Middle frontal gyrus (tissue), 1 donor: ENCODE results near the gene BRME1.

Experiments used
- DNase-seq: peaks from one replicate; pipeline ENCODE4 v3.0.0-alpha.2; 2015; ENCODE audit warnings: low spot score; ENCODE audit errors: extremely low spot score

The BRME1 gene

GRCh38 chr19:13846557-13847406 is 59.1 kb downstream of the BRME1 start:
- DNase-seq = no peak

GRCh38 chr19:13844130-13844631 is 61.7 kb downstream of the BRME1 start:
- no peak for DNase-seq

DNA sequence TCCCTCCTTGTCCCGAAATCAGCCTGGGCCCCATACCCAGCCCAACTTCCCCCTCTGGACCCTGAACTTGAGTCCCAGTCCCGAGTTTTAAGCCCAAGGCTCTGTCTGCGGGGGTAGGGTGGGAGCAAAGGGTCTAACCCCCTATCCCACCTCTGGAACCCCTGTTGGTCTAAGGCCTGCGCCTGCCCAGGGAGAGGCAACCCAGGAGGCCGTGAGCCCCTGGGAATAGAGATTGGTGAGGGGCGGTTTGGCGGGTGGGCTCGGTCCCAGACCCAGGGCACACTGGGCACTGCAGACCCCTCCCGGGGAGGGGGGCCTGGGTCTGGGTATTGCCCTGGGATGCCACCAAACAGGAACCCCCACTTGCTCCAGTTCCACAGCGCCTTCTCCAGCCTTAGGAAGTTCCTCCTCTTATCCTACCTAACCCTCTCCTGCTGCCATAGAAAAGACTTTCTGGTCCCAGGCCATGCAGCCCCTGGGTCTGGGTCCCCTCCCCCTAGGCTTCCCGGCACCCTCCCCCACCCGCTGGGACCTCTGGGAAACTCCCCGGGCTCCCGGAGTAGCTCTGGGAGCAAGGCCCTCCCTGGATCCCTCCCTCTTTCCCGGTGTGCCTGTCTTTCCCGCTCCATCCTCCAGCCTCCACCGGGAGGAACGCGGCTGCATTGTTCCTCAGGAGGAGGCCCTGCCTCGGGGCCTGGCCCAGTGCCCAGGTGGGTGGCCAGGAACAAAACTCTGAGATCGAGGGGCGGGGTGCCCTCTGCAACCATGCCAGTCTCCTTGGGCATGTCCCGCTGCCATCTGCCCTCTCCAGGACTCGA is 62.6 kb downstream of the BRME1 start:
- DNase-seq = no peak

GRCh38 chr19:13842291-13843103 is 63.4 kb downstream of the BRME1 start:
- DNase-seq = no peak

DNA sequence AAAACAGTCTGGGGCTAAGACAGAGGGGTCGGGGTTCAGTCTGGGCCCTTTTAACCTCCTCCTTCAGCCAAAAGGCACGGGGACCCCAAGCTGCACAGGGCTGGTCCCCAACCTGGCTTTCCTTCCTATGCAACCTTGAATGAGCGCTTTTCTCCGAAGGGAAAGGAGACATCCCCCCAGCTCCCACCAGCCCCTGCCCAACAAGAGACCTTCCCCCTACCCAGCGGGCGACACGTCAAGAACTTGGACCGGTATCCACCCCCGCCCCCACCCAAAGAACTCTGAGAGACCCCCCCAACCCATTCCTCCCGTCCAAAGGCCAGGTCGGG is 64.0 kb downstream of the BRME1 start:
- no peak for DNase-seq

DNA sequence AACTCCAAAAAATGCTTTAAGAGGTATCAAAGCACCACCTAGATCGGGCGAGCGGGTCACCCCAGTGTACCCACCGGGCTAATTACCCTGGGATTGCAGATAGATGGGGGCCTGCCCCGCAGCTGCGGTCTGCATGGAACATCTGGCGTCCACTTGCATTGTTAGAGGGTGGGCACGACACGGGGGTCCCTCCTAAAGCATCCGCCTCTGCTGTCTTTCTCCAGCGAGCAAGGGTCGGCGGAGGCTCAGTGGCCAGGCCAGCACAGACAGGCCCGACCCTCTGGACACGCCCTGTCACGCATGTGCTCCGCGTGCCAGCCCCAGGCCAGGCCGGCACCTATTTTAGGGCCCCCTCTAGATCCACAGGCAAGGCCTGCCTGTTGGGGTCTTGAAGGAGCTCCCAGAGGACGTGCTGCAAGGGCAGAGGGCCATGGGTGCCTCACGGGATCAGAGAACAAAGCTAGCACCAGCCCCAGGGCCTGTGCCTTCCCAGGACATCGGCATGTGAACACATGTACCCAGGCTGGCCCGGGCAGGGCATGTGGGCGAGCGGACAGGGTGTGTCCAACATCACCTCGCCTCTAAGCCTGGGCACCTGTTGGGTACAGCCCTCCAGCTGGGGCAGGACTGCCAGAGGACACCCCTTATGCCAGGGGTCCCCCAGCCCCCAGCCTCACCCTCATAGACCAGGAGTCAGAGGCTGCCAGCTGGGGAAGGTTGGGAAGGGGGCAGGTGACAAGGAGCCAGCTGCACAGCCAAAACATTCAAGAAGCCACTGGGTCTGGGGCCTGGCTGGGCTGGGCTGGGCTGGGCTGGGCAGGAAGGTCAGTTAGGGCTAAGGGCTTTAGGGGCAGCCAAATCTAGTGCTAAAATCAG is 64.6 kb downstream of the BRME1 start:
- no peak for DNase-seq

- no peak for DNase-seq
Observed at GRCh38 chr19:13840305-13841085, 65.4 kb downstream of the BRME1 start.

DNA sequence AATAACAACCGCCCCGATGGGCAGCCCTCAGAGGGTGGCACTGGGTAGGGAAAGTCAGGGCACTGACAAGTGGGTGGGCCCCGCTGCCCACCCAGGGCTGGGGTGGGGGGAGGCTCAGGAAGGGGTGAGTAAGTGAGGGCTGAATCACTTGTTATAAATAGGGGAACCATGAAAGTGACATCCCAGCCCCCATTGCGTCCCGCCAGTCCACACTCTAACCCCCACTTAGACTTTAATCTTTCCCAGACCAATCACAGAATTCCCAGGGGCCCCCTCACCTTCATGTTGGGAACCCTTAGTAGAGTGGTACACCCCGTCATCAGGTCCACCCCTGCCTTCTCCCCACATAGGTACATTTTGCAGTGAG is 66.0 kb downstream of the BRME1 start:
- no peak for DNase-seq

GRCh38 chr19:13839130-13839937 is 66.6 kb downstream of the BRME1 start:
- DNase-seq = no peak

DNA sequence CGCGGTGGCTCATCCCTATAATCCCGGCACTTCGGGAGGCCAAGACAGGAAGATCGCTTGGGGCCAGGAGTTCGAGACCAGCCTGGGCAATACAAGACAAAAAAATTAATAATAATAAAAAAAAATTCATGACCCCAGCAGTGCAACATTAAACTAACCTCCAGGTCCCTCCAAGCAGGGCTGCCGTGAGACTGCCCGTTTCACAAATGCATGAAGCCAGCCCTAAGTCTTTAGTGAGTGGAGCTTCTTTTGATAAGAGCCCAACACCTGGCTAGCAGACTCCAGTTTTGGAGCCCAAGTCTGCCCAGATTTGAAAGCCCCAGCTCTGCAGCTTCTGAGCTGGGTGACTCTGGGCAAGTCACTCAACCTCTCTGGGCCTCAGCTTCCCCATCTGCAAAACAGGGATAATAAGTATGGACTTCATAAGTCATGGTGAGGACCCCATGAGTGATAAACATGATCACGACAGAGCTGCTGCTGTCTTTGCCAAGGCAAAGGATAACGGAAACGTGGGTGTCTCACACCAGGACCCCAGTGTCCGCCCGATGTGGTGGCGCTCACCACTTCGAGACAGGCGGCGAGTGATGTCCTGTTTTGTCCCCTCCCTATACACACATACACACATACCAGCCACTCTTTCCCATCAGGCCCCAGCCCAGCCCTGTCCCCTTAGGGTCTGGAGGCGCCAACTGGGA is 67.3 kb downstream of the BRME1 start:
- no peak for DNase-seq

DNA sequence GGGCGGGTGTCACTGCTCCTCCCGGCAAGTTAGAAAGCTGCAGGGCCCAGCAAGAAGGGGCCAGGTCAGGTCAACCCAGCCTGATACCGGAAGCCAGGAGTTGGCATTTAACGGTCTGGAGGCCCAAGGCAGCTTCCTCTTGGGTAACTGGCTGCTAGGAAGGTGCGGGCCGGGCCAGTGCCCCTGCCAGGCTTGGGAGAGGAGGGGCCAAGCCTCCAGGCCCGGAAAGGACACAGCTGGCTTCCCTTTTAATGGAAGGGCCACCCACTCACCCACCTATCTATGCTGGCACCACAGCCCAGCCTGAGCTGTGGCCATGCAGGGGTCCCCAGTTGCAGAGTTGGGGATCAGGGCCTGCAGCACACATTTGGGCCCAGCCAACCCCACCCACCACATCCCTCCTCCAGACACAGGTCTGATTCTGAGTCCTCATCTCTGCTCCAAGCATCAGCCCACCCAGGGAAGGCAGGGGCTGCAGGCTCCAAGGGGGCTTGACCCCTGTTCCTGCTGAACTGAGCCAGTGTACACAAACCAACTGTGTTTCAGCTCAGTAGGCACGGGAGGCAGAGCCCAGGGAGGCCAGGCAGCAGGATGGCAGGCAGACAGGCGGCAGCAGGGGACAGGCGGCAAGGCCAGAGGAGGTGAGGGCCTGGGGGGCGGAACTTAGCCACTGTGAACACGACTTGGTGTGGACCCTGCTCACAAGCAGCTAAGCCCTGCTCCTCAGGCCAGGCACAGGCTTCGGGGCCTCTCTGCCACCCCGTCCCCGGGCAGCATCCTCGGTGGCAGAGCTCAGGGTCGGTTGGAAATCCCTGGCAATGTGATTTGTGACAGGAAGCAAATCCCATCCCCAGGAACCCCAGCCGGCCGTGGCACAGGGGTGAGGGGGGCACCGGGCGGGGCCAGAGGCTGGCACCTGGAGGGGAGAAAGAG is 69.9 kb downstream of the BRME1 start:
- DNase-seq = no peak

DNA sequence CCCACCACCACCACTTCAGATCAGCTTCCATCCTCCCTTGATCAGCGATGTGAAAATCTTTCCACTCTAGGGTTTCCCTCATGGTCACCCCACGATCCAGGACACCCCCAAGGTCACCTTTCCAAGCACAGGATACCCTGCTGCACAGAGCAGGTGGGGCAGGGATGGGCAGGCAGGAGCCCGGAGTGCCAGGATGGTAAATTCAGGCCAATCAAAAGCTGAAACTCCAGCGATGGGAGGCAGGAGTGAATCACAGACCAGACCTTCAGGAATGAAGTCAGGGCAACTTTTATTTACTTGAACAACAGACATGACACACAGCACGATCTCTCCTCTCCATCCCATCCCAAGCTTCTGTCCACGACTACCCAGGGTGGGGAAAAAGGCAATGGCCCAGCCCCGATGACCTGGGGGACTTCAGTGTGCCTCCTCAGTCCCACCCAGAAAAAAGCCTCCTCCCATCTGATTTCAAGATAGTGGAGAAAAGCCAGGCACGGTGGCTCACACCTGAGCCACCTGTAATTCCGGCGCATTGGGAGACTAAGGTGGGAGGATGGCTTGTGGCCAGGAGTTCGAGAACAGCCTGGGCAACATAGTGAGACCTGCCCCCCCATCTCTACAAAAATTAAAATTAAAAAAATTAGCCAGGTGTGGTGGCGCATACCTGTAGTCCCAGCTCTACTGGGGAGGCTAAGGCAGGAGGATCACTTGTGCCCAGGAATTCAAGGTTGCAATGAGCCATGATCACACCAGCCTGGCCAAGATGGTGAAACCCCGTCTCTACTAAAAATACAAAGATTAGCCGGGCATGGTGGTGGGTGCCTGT is 71.5 kb downstream of the BRME1 start:
- no peak for DNase-seq

DNA sequence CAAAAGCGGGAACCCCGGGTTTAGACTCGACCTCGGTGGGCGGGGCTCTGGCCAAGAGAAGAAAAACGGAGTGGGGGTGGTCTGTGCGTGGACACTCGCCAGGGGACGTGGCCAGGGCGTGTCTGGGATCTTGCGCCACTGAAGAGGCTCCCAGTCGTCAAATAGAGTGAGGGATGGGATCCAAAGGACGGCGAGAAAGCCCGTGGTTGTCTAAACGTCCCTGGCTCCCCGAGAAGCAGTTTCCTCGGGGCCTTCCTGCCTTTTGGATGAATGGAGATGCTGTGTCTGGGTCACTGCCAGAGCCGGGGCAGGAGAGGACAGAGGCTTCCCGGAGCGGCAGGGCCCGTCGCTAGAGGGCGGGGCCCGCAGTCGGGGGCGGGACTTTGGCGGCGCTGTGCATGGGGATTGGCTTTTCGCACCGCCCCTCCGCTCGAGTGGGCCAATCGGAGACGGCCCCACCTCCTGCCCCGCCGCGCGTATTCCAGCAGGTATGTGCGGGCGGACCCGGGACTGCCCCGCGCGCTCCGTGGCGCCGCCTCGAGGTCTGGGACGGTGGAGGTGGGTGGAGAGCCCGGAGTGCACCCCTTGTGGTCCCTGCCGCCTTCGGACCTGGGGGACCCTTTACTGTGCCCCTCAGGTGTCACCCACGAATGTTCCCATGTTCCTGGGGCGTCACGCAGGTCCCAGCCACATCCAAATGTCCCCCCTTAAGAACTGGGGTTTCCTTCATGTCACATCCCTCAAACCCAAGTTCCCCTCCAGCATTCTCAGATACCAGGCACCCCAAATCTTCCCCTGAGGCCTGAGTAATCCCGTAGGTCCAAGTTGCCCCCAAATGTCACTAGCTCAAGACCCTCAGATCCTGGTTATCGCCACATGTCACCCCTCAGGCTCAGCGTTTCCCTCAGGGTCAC is 72.3 kb downstream of the BRME1 start:
- peak; percentile 77 for DNase-seq
